Muscle layer of duodenum (tissue), 2 donors: ENCODE measurements around the gene CACNG8.

ENCODE experiments used
- H3K27ac ChIP-seq: one replicate; pipeline ENCODE4 v1.7.0; 2013; ENCODE audit warnings: mild to moderate bottlenecking, low read length
- H3K27me3 ChIP-seq: one replicate; pipeline ENCODE4 v1.7.0; 2013; ENCODE audit warnings: low read depth, mild to moderate bottlenecking, control low read depth, low read length
- H3K36me3 ChIP-seq, 2 donors: one replicate each; pipeline ENCODE4 v1.7.0; 2013; ENCODE audit warnings: low read length in 2 of 2, control low read depth in 1 of 2, mild to moderate bottlenecking in 1 of 2; ENCODE audit not compliant: insufficient read depth in 2 of 2, control insufficient read depth in 1 of 2
- H3K4me1 ChIP-seq, 2 donors: one replicate each; pipeline ENCODE4 v1.7.0; 2013; ENCODE audit warnings: low read length in 2 of 2, mild to moderate bottlenecking in 2 of 2, control low read depth in 1 of 2, moderate library complexity in 1 of 2; ENCODE audit not compliant: insufficient read depth in 2 of 2, control insufficient read depth in 1 of 2
- H3K4me3 ChIP-seq, 2 donors: one replicate each; pipeline ENCODE4 v1.7.0; 2013; ENCODE audit warnings: low read length in 2 of 2, low read depth in 1 of 2, mild to moderate bottlenecking in 1 of 2
- H3K9me3 ChIP-seq, 2 donors: one replicate each; pipeline ENCODE4 v1.7.0; 2013; ENCODE audit warnings: low read length in 2 of 2, control low read depth in 1 of 2, mild to moderate bottlenecking in 1 of 2; ENCODE audit not compliant: control insufficient read depth in 1 of 2
- donor health status: healthy.

The CACNG8 gene

DNA sequence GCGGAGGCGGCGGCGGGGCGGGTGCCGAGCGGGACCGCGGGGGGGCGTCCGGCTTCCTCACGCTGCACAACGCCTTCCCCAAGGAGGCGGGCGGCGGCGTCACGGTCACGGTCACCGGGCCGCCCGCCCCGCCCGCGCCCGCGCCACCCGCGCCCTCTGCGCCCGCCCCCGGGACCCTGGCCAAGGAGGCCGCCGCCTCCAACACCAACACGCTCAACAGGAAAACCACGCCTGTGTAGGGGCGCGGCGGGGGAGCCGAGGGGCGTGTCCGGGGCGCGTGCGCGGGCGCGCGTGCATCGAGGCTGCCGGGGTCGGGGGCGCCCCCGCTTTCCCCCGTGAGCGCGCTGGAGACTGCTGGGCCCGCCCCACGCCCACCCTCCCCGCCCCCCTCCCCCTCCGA lies 19.9 kb downstream of the CACNG8 start:
- Histone ChIP-seq H3K36me3 (no peaks in the 10 kb centered on the region), H3K4me3 (no peak overlapping the region), H3K4me1 (peaks cover 0 to 25% of the 10 kb centered on the region in 2 donors), H3K27ac (no peak overlapping the region), H3K9me3 (no peaks in the 10 kb centered on the region), H3K27me3 (peaks cover 30% of the 10 kb centered on the region)

DNA sequence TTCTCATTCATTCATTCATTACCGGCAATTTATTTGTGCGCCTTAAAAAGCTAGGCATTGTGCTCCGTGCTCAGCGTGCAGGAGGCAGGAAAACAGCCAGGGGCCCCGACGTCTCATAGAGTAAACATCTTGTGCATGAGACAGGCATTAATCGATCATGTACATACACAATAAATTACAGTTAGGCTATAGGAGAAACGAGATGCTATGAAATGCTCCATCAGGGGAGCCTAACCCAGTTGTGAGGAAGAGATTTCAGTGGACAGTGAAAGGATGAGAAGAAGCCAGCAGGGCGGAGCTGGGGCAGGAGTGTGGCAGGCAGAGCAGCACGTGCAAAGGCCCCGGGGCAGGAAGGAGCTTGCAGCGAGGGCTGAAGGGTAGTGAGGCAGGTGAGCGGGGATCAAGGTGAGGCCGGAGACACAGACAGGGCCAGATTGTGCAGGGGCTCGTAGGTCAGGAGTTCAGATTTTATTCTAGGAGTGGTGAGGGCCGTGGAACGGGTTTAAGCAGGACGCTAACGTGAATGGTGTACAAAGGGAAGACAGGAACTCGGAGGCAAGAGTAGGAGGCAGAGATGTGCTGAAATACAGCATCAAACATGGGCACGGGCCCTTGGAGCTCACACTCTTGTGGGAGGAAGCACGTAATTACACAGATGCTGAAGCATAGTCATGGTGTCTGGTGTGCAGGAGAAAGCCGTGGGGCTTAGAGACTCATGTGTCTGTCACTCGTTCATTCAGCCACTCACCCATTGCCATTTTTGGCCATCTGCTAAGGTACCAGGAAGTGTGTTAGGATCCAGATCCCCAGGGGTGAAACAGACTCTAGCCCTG lies 20.9 kb downstream of the CACNG8 start:
- H3K27me3 ChIP-seq, result peaks cover 24% of the 10 kb centered on the region
- no peak overlapping the region for H3K27ac ChIP-seq
- H3K4me1 ChIP-seq, result peaks cover 0 to 16% of the 10 kb centered on the region in 2 donors
- H3K4me3 ChIP-seq, result no peak overlapping the region
- H3K9me3 ChIP-seq, result no peaks in the 10 kb centered on the region
- H3K36me3 ChIP-seq, result no peaks in the 10 kb centered on the region

DNA sequence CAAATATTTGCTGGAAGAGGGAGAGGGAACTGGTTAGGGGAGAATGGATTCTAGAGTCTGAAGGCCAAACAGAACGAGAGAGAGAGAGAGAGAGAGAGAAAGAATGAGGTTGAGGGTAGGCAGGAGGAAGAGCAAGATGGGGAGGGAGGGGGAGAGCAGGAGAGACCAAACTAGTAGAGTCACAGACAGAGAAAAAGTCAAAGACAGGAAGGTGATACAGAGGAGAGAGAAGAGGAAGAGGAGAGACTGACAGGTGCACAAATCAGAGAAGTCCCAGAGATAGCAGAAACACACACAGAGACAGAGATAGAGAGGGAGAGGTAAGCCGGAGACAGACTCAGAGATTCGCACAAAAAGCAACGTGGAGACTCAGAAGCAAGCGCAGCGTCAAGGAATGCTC lies 23.1 kb downstream of the CACNG8 start:
- H3K36me3 ChIP-seq, result no peaks in the 10 kb centered on the region
- H3K4me3 ChIP-seq, result no peak overlapping the region

DNA sequence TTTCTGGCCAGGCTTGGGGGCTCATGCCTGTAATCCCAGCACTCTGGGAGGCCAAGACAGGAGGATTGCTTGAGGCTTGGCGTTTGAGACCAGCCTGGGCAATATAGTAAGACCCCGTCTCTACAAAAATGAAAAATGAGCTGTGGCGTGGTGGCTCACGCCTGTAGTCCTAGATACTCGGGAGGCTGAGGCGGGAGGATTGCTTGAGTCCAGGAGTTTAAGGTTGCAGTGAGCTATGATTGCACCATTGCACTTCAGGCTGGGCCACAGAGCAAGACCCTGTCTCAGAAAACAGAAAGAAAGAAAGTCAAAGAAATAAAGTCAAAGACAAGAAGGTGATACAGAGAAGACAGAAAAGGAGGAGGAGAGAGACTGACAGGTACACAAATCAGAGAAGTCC lies 26.2 kb downstream of the CACNG8 start:
- Histone ChIP-seq H3K9me3 (no peaks in the 10 kb centered on the region), H3K36me3 (no peaks in the 10 kb centered on the region), H3K27me3 (peaks cover 23% of the 10 kb centered on the region), H3K4me1 (peaks cover 0 to 11% of the 10 kb centered on the region in 2 donors), H3K27ac (no peak overlapping the region), H3K4me3 (no peak overlapping the region)

More for the DNA sequence above, 23.1 kb downstream of the CACNG8 start:
- no peaks in the 10 kb centered on the region for H3K9me3 ChIP-seq
- no peaks in the 10 kb centered on the region for H3K4me1 ChIP-seq
- H3K27me3 ChIP-seq, result peaks cover 7% of the 10 kb centered on the region
- no peak overlapping the region for H3K27ac ChIP-seq

GRCh38 chr19:53989600-53990533 lies 27.1 kb downstream of the CACNG8 start:
- Histone ChIP-seq H3K27ac (no peak overlapping the region), H3K27me3 (peaks cover 29% of the 10 kb centered on the region), H3K36me3 (no peaks in the 10 kb centered on the region), H3K9me3 (no peaks in the 10 kb centered on the region), H3K4me1 (peaks cover 0 to 11% of the 10 kb centered on the region in 2 donors), H3K4me3 (no peak overlapping the region)

- peaks cover 31% of the 10 kb centered on the region for H3K27me3 ChIP-seq
- peak within 1 kb of the TSS in 1 of 2 donors; percentile 50 for H3K4me3 ChIP-seq
These were observed 28.7 kb downstream of the CACNG8 start, which contains the start of gene CACNG6 for GRCh38 chr19:53991224-53992113. TSS of gene CACNG6 (plus strand) at chr19:53991637. CDS start at chr19:53992878, 1,241 bp downstream.

GRCh38 chr19:53992211-53992610 lies 29.5 kb downstream of the CACNG8 start:
- H3K9me3 ChIP-seq, result no peaks in the 10 kb centered on the region
- no peak overlapping the region for H3K27ac ChIP-seq
- H3K4me1 ChIP-seq, result peaks cover 0 to 11% of the 10 kb centered on the region in 2 donors
- peaks cover 31% of the 10 kb centered on the region for H3K27me3 ChIP-seq
- no peak overlapping the region for H3K4me3 ChIP-seq
- H3K36me3 ChIP-seq, result no peaks in the 10 kb centered on the region

More at GRCh38 chr19:53991224-53992113, 28.7 kb downstream of the CACNG8 start, which contains the start of gene CACNG6:
- H3K4me1 ChIP-seq, result peaks cover 0 to 11% of the 10 kb centered on the region in 2 donors
- H3K36me3 ChIP-seq, result no peaks in the 10 kb centered on the region
- no peaks in the 10 kb centered on the region for H3K9me3 ChIP-seq
- no peak within 1 kb of the TSS for H3K27ac ChIP-seq

GRCh38 chr19:53992815-53993214 lies 30.1 kb downstream of the CACNG8 start:
- Histone ChIP-seq H3K4me3 (no peak overlapping the region), H3K27ac (no peak overlapping the region), H3K36me3 (no peaks in the 10 kb centered on the region), H3K27me3 (peaks cover 31% of the 10 kb centered on the region), H3K4me1 (peaks cover 0 to 11% of the 10 kb centered on the region in 2 donors), H3K9me3 (no peaks in the 10 kb centered on the region)

- Histone ChIP-seq H3K4me3 (no peak overlapping the region), H3K27ac (no peak overlapping the region), H3K4me1 (peaks cover 0 to 11% of the 10 kb centered on the region in 2 donors), H3K9me3 (no peaks in the 10 kb centered on the region), H3K27me3 (peaks cover 31% of the 10 kb centered on the region), H3K36me3 (no peaks in the 10 kb centered on the region)
These were observed 30.7 kb downstream of the CACNG8 start for GRCh38 chr19:53993448-53993847.

GRCh38 chr19:53994811-53995210 lies 32.1 kb downstream of the CACNG8 start:
- Histone ChIP-seq H3K9me3 (no peaks in the 10 kb centered on the region), H3K27me3 (peaks cover 31% of the 10 kb centered on the region), H3K4me1 (peaks cover 0 to 11% of the 10 kb centered on the region in 2 donors), H3K27ac (no peak overlapping the region), H3K36me3 (no peaks in the 10 kb centered on the region), H3K4me3 (no peak overlapping the region)
